Prostate gland (tissue), 2 donors: ENCODE data around the gene TBC1D8B. TPM values are rescaled to one million over a fixed set of nuclear protein-coding genes. Genes with fewer than 3 reads are reported as not detected.
"Not testable (repeated sequence)": the region's sequence is repeated elsewhere in the genome, so short reads cannot be mapped to it uniquely, and the experiment has no call there.

Experiments used
- DNase-seq: peaks from one replicate; pipeline ENCODE4 v3.0.0-alpha.2; 2019; ENCODE audit warnings: low spot score
- H3K27ac ChIP-seq, 2 donors: fragments of 200-600 bp; sonication (generic); 2 replicates each; pipeline ENCODE4 v1.5.1; 2017 to 2019
- H3K27me3 ChIP-seq: fragments of 200-600 bp; sonication (generic); replicated peaks from 2 replicates; pipeline ENCODE4 v1.5.1; 2019; ENCODE audit not compliant: insufficient read depth
- H3K36me3 ChIP-seq, 2 donors: fragments of 200-600 bp; sonication (generic); 1 replicate in 1 of 2; 2 replicates in 1 of 2; pipeline versions ENCODE4 v1.5.1 to v1.8.1; 2017 to 2019
- H3K4me1 ChIP-seq: fragments of 200-600 bp; sonication (generic); replicated peaks from 2 replicates; pipeline ENCODE4 v1.5.1; 2019
- H3K4me3 ChIP-seq, 2 donors: fragments of 200-600 bp; sonication (generic); 2 replicates each; pipeline ENCODE4 v1.5.1; 2017 to 2019
- H3K9me3 ChIP-seq: fragments of 200-600 bp; sonication (generic); 2 replicates; pipeline ENCODE4 v1.5.1; 2017
- CTCF ChIP-seq, 4 experiments: fragments of 200-600 bp in 2 of 4; fragments of 450-650 bp in 2 of 4; sonication (generic) in 2 of 4; IDR thresholded peaks; 1 replicate in 3 of 4; 2 replicates in 1 of 4; pipeline ENCODE4 v1.5.1; 2016 to 2019; ENCODE audit warnings: antibody characterized with exemption in 4 of 4, mild to moderate bottlenecking in 2 of 4, moderate library complexity in 2 of 4
- POLR2A ChIP-seq: fragments of 450-650 bp; IDR thresholded peaks from one replicate; pipeline ENCODE4 v1.6.1; 2016; ENCODE audit warnings: antibody characterized with exemption, mild to moderate bottlenecking
- POLR2AphosphoS5 ChIP-seq: sonication (generic); formaldehyde crosslinking; IDR thresholded peaks from one replicate; pipeline ENCODE4 v1.6.1; 2017; ENCODE audit warnings: antibody characterized with exemption
- WGBS: methylation state at CpG from one replicate; pipeline ENCODE4 v1.1.5; 2018; 5-methylcytosine and 5-hydroxymethylcytosine counted together
- intact Hi-C: fragments of 100-400 bp; cut with DNase I; formaldehyde crosslinking; loops from one replicate; pipeline ENCODE4 v1.14.2; 2022
- total RNA-seq, 2 donors: library from RNA; depleted of rRNA; stranded (reverse); fragments of >200 nt; gene quantifications; one replicate each; pipeline ENCODE4 v1.1.0, GENCODE V29; 2016

Gene TBC1D8B
- total RNA-seq: 10 to 100 TPM; 10.0 to 17.4 TPM

- Histone ChIP-seq H3K4me3 (peak within 1 kb of the TSS; percentile 46 to 50), H3K27ac (peak within 1 kb of the TSS; percentile 72 to 79), H3K27me3 (no peaks in the 10 kb centered on the region), H3K9me3 (no peaks in the 10 kb centered on the region), H3K36me3 (no peaks in the 10 kb centered on the region), H3K4me1 (no peaks in the 10 kb centered on the region)
- TF ChIP-seq CTCF (IDR thresholded peaks at IDR 0.05) (no peak), POLR2AphosphoS5 (peak; percentile 84), POLR2A (peak; percentile 55)
- DNase-seq: peak; percentile 84
- 0% methylated on average over 15 of the region's 36 CpGs for WGBS
- intact Hi-C loops: no loop called here
Observed at GRCh38 chrX:106802388-106803275, at the start of gene TBC1D8B. TBC1D8B (plus strand) TSS chrX:106802673; CDS start chrX:106802854, 181 bp downstream.

GRCh38 chrX:106769288-106769687 lies 33.2 kb upstream of the TBC1D8B start:
- H3K27ac ChIP-seq, H3K9me3 ChIP-seq, H3K4me1 ChIP-seq, H3K36me3 ChIP-seq, DNase-seq, H3K27me3 ChIP-seq, intact Hi-C loops, H3K4me3 ChIP-seq: not testable (repeated sequence)
- WGBS: 78% methylated on average over 1 of the region's 1 CpG

GRCh38 chrX:106774981-106775380 lies 27.5 kb upstream of the TBC1D8B start:
- Histone ChIP-seq H3K4me1 (no peaks in the 10 kb centered on the region), H3K9me3 (no peaks in the 10 kb centered on the region), H3K27me3 (no peaks in the 10 kb centered on the region), H3K36me3 (no peaks in the 10 kb centered on the region), H3K4me3 (no peak overlapping the region), H3K27ac (no peak overlapping the region)
- 79% methylated on average over 2 of the region's 2 CpGs for WGBS
- no peak for DNase-seq
- intact Hi-C loops: no loop called here
- TF ChIP-seq POLR2A (no peak), CTCF (IDR thresholded peaks at IDR 0.05) (no peak), POLR2AphosphoS5 (no peak)

- no peak for DNase-seq
- TF ChIP-seq CTCF (IDR thresholded peaks at IDR 0.05): no peak
- TF ChIP-seq POLR2A: no peak
- no peak for TF ChIP-seq POLR2AphosphoS5
- Histone ChIP-seq H3K36me3 (no peaks in the 10 kb centered on the region), H3K9me3 (no peaks in the 10 kb centered on the region), H3K27ac (no peak overlapping the region), H3K4me1 (no peaks in the 10 kb centered on the region), H3K27me3 (no peaks in the 10 kb centered on the region), H3K4me3 (no peak overlapping the region)
- 26% methylated on average over 2 of the region's 2 CpGs for WGBS
- intact Hi-C loops: no loop called here
Observed at GRCh38 chrX:106780264-106780663, 22.2 kb upstream of the TBC1D8B start.

GRCh38 chrX:106780664-106781377 lies 21.7 kb upstream of the TBC1D8B start:
- Histone ChIP-seq H3K9me3 (no peaks in the 10 kb centered on the region), H3K27me3 (no peaks in the 10 kb centered on the region), H3K4me1 (no peaks in the 10 kb centered on the region), H3K4me3 (no peak overlapping the region), H3K36me3 (no peaks in the 10 kb centered on the region), H3K27ac (no peak overlapping the region)
- TF ChIP-seq POLR2A (no peak), CTCF (IDR thresholded peaks at IDR 0.05) (no peak), POLR2AphosphoS5 (no peak)
- intact Hi-C loops: no loop called here
- DNase-seq: no peak
- WGBS: 15% methylated on average over 1 of the region's 1 CpG
